GM12874 (cell line): Measurements from ENCODE around the gene TEC.

Experiments
- TF ChIP-seq, protein P1 (sequence below): IDR thresholded peaks from 2 replicates; pipeline ENCODE4 v1.5.1; 2011; ENCODE audit warnings: low read depth, mild to moderate bottlenecking, control low read depth, low read length, moderate library complexity; ENCODE audit not compliant: insufficient read depth

The TEC gene

DNA sequence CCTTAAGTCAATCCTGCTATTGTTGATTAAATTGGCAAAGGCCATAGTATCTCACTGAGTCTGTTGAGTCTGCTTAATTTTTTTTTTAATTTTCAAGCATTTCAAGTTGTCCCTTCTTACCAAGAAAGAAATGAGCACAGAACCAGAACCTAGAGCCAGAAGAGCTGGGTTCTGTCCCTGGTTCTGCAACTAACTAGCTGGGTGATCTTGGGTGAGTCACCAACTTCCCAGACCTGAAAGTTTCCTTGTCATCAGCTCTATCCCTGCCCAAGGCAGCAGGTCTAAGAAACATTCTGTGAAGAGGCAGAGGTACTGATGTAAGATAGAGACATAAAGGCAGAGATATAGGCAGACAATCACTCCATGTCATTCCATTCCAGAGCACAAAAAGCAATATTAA lies 17.3 kb downstream of the TEC start:
- TF ChIP-seq, protein P1, sequence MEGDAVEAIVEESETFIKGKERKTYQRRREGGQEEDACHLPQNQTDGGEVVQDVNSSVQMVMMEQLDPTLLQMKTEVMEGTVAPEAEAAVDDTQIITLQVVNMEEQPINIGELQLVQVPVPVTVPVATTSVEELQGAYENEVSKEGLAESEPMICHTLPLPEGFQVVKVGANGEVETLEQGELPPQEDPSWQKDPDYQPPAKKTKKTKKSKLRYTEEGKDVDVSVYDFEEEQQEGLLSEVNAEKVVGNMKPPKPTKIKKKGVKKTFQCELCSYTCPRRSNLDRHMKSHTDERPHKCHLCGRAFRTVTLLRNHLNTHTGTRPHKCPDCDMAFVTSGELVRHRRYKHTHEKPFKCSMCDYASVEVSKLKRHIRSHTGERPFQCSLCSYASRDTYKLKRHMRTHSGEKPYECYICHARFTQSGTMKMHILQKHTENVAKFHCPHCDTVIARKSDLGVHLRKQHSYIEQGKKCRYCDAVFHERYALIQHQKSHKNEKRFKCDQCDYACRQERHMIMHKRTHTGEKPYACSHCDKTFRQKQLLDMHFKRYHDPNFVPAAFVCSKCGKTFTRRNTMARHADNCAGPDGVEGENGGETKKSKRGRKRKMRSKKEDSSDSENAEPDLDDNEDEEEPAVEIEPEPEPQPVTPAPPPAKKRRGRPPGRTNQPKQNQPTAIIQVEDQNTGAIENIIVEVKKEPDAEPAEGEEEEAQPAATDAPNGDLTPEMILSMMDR, result no peak

DNA sequence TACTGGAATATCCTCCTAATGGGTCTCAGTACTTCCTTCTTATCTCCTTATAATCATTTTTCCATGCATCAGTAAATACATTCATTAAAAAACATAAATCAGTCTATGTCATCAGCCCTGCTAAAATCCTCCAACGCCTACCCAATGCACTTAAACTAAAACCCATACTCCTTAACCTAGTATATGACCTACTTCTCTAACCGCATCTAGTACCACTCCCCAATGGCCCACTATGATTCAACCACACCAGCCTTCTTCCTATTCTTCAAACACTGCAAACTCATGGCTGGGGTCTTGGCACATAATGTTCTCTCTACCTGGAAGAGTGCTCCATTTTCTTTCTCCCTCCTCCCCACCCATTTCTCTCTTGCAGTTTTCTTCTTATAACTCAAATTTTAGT lies 18.7 kb downstream of the TEC start:
- TF ChIP-seq, protein P1, result no peak

DNA sequence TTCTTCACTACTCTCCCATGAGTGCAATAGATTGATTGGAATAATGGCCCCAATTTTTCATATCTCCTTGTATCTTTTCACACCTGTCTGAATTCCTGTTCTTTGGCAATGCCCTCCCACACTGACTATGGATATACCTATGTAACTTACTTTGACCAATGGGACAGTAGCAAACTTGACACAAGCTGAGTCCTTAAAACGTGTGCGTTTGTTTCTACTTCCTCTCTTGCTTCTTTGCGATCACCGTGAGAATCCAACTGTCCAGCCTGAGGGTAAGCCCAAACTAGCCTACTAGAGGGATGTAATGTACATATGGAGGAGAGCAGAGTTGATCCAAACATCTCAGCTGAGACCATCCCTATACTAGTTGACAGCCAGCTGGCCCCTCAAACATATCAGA lies 19.3 kb downstream of the TEC start:
- TF ChIP-seq, protein P1, result no peak

DNA sequence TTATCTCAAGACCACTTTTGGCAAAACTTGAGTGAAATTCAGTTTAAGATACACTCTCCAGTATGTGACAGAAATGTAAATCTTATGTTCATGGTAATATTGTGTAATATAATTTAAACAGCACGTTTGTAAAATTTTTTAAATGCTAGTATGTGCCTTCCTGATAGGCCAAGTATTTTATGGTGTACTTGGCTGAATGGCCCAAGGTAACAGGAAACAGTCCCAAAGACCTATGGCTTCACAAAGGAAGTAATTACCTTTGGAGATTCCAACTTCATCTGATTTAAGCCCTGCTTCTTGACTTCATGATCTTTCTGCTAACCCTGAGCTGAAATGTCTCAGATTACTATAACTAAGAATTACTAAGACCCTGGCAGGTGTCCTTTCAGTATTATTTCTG lies 20.3 kb downstream of the TEC start:
- TF ChIP-seq, protein P1, result no peak

DNA sequence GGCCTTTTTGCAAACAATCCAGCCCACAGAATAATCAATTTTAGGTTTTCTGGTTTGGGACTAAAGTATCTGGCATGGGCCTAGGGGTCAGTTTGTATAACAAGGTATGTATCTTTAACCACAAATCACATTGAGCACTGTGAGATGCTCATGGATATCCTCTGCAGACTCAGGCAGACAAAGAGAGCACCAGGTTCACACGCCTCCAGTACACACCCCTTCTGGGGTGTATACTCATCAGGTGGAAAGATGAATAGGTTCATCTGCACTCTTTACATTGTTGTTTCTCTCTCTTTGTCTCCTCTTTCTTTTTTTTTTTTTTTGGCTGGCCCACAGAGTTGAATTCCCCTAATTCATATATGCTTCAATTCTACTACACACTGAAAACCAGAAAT lies 21.1 kb downstream of the TEC start:
- TF ChIP-seq, protein P1, result no peak

DNA sequence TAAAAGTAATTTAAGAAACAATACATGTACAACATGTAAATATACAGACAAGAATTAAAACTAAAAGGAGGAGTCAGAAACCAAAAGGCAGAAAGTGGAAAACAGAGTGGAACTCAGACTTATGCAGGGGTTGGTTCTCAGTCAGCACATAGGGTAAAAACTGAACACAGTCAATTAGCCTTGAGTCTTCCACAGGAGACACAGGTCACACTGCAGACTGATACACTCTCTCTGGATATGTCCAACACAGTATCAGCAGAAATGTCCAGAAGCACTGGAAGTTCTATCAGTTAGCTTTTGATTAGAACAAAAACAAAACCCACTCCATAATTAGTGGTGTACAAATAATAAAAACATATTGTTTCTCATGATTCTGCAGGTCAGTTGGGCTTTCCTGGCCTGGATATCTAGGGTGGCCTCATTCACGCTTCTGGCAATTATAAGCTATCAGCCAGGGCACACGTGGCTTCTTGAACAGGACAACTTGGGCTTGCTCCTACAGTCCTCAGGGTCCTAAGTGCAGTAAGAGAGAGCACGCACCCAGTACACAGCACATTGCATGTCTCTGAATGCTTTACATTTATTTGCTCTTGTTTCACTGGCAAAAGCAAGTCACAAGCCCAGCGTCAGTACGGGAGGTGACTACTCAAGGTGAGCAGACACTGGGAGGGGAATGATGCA lies 21.6 kb downstream of the TEC start:
- TF ChIP-seq, protein P1, result no peak

DNA sequence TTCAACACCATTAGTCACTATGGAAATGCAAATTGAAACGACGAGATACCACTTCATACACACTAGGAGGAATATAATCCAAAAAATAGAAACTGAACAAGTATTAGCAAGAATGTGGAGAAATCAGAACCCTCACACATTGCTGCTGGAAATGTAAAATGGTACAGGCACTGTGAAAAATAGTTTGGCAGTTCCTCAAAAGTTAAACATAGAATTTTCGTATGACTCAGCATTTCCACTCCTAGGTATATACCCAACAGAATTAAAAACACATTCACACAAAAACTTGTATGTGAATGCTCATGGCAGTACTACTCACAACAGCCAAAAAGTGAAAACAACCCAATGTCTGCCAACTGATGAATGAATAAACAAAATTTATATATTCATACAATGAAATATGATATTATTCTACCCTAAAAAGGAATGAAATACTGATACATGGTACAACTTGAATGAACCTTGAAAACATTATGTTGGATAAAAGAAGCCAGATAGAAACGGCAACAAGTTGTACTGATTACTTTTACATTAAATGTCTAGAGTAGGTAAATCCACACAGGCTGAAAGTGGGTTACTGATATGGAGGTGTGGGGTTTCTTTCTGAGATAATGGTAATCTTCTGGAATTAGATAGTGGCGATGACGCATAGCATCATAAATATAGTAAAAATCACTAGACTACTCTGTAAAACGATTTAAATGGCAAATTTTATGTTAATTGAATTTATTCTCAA lies 22.3 kb downstream of the TEC start:
- TF ChIP-seq, protein P1, result no peak
